GM10248 (cell line): ENCODE data around the gene AQP2.

Source experiments
- CTCF ChIA-PET: fragments of 300-600 bp; sonication (Branson Sonifier 250); formaldehyde crosslinking; extraction: SDS; loops from one replicate; lab custom pipeline; 2021; ENCODE audit warnings: antibody characterized with exemption; lab: Yijun Ruan, JAX
- POLR2A ChIA-PET: fragments of 350-650 bp; sonication (Branson Sonifier 250); formaldehyde crosslinking; extraction: SDS; loops from one replicate; lab custom pipeline; 2020; ENCODE audit warnings: antibody characterized with exemption; lab: Yijun Ruan, JAX
- DNase-seq: peaks from one replicate; pipeline ENCODE4 v3.0.0; 2012; ENCODE audit errors: extremely low spot score
- CTCF ChIP-seq: IDR thresholded peaks from 2 replicates; pipeline ENCODE4 v1.5.1; 2012; ENCODE audit warnings: mild to moderate bottlenecking, low read depth; ENCODE audit errors: extremely low read depth, missing control alignments, control extremely low read depth

AQP2 gene

GRCh38 chr12:49970658-49971057 is 20.1 kb downstream of the AQP2 start:
- ChIA-PET POLR2A (no interaction called here), CTCF (interaction anchor here (1.5 to 11.6 kb wide), 5 partner anchors 11 to 99 kb away, joined by 3 to 161 read pairs (median 10); no protein-coding TSS in a partner anchor)
- no peak for DNase-seq
- TF ChIP-seq CTCF = no peak

GRCh38 chr12:49971141-49971540 is 20.6 kb downstream of the AQP2 start:
- ChIA-PET POLR2A (no interaction called here), CTCF (interaction anchor here (1.5 to 11.6 kb wide), 4 partner anchors 34 to 99 kb away, joined by 3 to 161 read pairs (median 68); no protein-coding TSS in a partner anchor)
- no peak for DNase-seq
- TF ChIP-seq CTCF = no peak

GRCh38 chr12:49972129-49972528 is 21.6 kb downstream of the AQP2 start:
- no peak for TF ChIP-seq CTCF
- ChIA-PET CTCF (interaction anchor here (1.0 to 11.6 kb wide), 5 partner anchors 44 to 98 kb away, joined by 3 to 125 read pairs (median 4); no protein-coding TSS in a partner anchor), POLR2A (no interaction called here)
- DNase-seq = no peak

GRCh38 chr12:49972641-49973360 is 22.3 kb downstream of the AQP2 start, which contains the start of gene AQP6:
TSS of gene AQP6 (plus strand) at chr12:49972947. CDS start at chr12:49973174, 227 bp downstream.
- CTCF ChIA-PET = interaction anchor here (1.0 to 11.6 kb wide), 5 partner anchors 44 to 97 kb away, joined by 3 to 125 read pairs (median 4); no protein-coding TSS in a partner anchor
- DNase-seq = no peak
- POLR2A ChIA-PET = no interaction called here
- no peak for TF ChIP-seq CTCF

GRCh38 chr12:49973361-49973830 is 22.9 kb downstream of the AQP2 start:
- ChIA-PET CTCF (interaction anchor here (2.5 to 11.6 kb wide), 3 partner anchors 65 to 97 kb away, joined by 9 to 125 read pairs (median 10); no protein-coding TSS in a partner anchor), POLR2A (interaction anchor here (0.5 kb wide), 1 partner anchor 713 kb away, joined by 3 read pairs; no protein-coding TSS in a partner anchor)
- no peak for TF ChIP-seq CTCF
- DNase-seq = no peak

GRCh38 chr12:49974231-49974675 is 23.7 kb downstream of the AQP2 start:
- no peak for TF ChIP-seq CTCF
- DNase-seq = no peak
- ChIA-PET POLR2A (interaction anchor here (0.5 kb wide), 1 partner anchor 714 kb away, joined by 3 read pairs; no protein-coding TSS in a partner anchor), CTCF (interaction anchor here (1.2 to 2.8 kb wide), 2 partner anchors 28 to 96 kb away, joined by 8 to 9 read pairs; no protein-coding TSS in a partner anchor)
